ENCODE results near the gene SYNGAP1.
"Not testable (repeated sequence)": the region's sequence is repeated elsewhere in the genome, so short reads cannot be mapped to it uniquely, and the experiment has no call there.

GRCh38 chr6:33484673-33485262 is 64.9 kb downstream of the SYNGAP1 start:
- not testable (repeated sequence) for TF ChIP-seq POLR2AphosphoS5 (IDR thresholded peaks at IDR 0.05); POLR2A (IDR thresholded peaks at IDR 0.05); CTCF (IDR thresholded peaks at IDR 0.05); EP300 (IDR thresholded peaks at IDR 0.05; ENCODE audit: low read depth)
